Small intestine (tissue), 7 donors: ENCODE results near the gene RHOG. TPM values are rescaled to one million over a fixed set of nuclear protein-coding genes. Genes with fewer than 3 reads are reported as not detected.
A peak's percentile ranks its signal among the peaks of the same experiment; 100 is the strongest.

Experiments used
- DNase-seq, 2 donors: peaks; one replicate each; pipeline versions ENCODE4 v3.0.0 to v3.0.0-alpha.2; 2013
- FAIRE-seq: peaks from 2 replicates; lab custom pipeline; 2012; peaks lifted over from hg19 to GRCh38; lab: Jason Lieb, UNC
- H3K27ac ChIP-seq, 3 donors: one replicate each; pipeline ENCODE4 v1.5.1; 2013; ENCODE audit warnings: low read length in 2 of 3, mild to moderate bottlenecking in 2 of 3, control low read depth in 1 of 3, inconsistent platforms in 1 of 3, low read depth in 1 of 3, moderate library complexity in 1 of 3
- H3K27me3 ChIP-seq, 3 donors: one replicate each; pipeline ENCODE4 v1.6.1; 2013; ENCODE audit warnings: low read length in 3 of 3, inconsistent platforms in 1 of 3; ENCODE audit not compliant: control insufficient read depth in 3 of 3, insufficient read depth in 3 of 3
- H3K36me3 ChIP-seq, 3 donors: one replicate each; pipeline ENCODE4 v1.6.1; 2013; ENCODE audit warnings: low read length in 3 of 3, inconsistent platforms in 1 of 3, low read depth in 1 of 3, mild to moderate bottlenecking in 1 of 3, moderate library complexity in 1 of 3; ENCODE audit not compliant: control insufficient read depth in 3 of 3, insufficient read depth in 2 of 3
- H3K4me1 ChIP-seq, 3 donors: one replicate each; pipeline ENCODE4 v1.6.1; 2013; ENCODE audit warnings: low read length in 2 of 3, inconsistent platforms in 1 of 3, low read depth in 1 of 3, mild to moderate bottlenecking in 1 of 3, moderate library complexity in 1 of 3; ENCODE audit not compliant: control insufficient read depth in 3 of 3, insufficient read depth in 2 of 3
- H3K4me3 ChIP-seq, 3 donors: one replicate each; pipeline ENCODE4 v1.5.1; 2013; ENCODE audit warnings: low read length in 3 of 3, control low read depth in 1 of 3, inconsistent platforms in 1 of 3, low read depth in 1 of 3, mild to moderate bottlenecking in 1 of 3, moderate library complexity in 1 of 3
- H3K9me3 ChIP-seq, 2 donors: one replicate each; pipeline ENCODE4 v1.6.1; 2013; ENCODE audit warnings: low read depth in 1 of 2, low read length in 1 of 2; ENCODE audit not compliant: control insufficient read depth in 2 of 2, insufficient read depth in 1 of 2
- WGBS, 3 donors: extraction: QIAGEN DNeasy Blood & Tissue Kit; methylation state at CpG; one replicate each; pipeline ENCODE4 v1.1.7; 2013; 5-methylcytosine and 5-hydroxymethylcytosine counted together
- polyA plus RNA-seq, 4 donors: library from polyadenylated mRNA; stranded (reverse) in 3 of 4; unstranded in 1 of 4; fragments of 200-250 nt in 3 of 4; fragments of 120-200 nt in 1 of 4; gene quantifications; one replicate each; pipeline versions ENCODE4 v1.2.1 to v1.2.3, GENCODE V29; 2013
- donor health status: healthy with polysubstance abuse.
- donor health status: control.
- donor health status: control.
- donor health status: Bipolar disorder and iron deficiency.
- donor health status: healthy.

RHOG gene
- polyA plus RNA-seq, 4 donors = 45.5 to 114 (median 74.3) TPM

DNA sequence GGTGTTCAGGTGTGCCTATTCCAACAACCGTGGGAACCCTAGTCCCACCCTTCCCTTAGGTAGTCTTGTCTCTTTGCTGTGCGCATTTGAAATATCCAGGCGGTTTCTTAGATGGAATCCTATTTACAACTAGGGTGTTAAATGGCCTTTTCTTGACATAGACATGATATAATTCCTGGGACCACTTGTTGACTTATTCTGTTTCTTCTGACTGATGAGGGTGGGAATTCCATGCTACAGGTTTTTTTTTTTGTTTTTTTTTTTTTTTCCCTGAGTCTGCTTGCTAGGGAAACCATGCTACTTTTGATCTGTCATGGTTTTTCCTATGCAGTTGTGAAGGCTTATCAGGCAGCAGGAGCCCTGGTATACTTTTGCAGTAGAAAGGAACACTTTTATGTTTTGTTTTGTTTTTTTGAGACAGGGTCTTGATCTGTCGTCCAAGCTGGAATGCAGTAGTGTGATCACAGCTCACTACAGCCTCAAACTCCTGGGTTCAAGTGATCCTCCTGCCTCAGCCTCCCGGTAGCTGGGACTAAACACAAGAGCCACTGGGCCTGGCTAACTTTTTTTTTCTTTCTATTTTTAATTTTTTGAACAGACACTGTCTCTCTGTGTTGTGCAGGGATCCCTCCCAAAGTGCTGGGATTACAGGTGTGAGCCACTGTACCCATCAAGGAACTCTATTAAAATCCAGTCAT lies 16.2 kb upstream of the RHOG start:
- Histone ChIP-seq H3K4me1 (peaks cover 16 to 35% (median 32%) of the 10 kb centered on the region in 3 donors), H3K27me3 (no peaks in the 10 kb centered on the region), H3K4me3 (peak overlapping the region; percentile 58 to 99 (median 80)), H3K9me3 (no peaks in the 10 kb centered on the region), H3K27ac (no peak overlapping the region), H3K36me3 (peaks cover 0 to 4% (median 0%) of the 10 kb centered on the region in 3 donors)
- 53 to 69% (median 60%) methylated on average over 5 of the region's 5 CpGs for WGBS, 3 donors
- FAIRE-seq (no peak), DNase-seq (no peak)

DNA sequence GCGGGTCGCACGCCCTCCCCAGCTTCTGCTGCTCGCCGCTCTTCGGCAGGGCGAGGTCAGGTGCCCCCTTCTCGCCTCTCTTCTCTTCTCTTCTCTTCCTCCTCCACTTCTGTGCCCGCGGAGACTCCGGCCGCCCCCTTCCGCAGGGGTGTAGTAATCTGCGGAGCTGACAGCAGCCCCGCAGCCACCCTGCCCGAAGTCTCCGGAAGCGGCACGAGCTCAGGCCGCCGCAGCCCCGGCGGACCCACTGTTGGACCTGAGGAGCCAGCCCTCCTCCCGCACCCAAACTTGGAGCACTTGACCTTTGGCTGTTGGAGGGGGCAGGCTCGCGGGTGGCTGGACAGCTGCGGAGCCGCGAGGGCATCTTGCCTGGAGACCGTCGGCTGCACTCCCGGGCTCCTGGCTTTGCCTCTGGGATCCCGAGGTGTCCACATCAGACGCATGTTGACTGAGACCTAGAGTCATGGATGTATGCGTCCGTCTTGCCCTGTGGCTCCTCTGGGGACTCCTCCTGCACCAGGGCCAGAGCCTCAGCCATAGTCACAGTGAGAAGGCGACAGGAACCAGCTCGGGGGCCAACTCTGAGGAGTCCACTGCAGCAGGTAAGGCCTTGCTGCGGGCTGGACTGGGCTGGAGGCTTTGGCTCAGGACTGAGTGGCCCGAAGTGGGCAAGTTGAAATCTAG lies 15.2 kb upstream of the RHOG start:
- DNase-seq (peak in 1 of 2 donors; percentile 59), FAIRE-seq (no peak)
- Histone ChIP-seq H3K9me3 (no peaks in the 10 kb centered on the region), H3K4me1 (peaks cover 16 to 30% (median 28%) of the 10 kb centered on the region in 3 donors), H3K36me3 (peaks cover 0 to 4% (median 0%) of the 10 kb centered on the region in 3 donors), H3K4me3 (peak overlapping the region; percentile 58 to 99 (median 80)), H3K27me3 (no peaks in the 10 kb centered on the region), H3K27ac (peak overlapping the region; percentile 24 to 95 (median 89))
- whole genome bisulfite sequencing, 3 donors = 1 to 2% (median 2%) methylated on average over 33 to 40 of the region's 40 CpGs

DNA sequence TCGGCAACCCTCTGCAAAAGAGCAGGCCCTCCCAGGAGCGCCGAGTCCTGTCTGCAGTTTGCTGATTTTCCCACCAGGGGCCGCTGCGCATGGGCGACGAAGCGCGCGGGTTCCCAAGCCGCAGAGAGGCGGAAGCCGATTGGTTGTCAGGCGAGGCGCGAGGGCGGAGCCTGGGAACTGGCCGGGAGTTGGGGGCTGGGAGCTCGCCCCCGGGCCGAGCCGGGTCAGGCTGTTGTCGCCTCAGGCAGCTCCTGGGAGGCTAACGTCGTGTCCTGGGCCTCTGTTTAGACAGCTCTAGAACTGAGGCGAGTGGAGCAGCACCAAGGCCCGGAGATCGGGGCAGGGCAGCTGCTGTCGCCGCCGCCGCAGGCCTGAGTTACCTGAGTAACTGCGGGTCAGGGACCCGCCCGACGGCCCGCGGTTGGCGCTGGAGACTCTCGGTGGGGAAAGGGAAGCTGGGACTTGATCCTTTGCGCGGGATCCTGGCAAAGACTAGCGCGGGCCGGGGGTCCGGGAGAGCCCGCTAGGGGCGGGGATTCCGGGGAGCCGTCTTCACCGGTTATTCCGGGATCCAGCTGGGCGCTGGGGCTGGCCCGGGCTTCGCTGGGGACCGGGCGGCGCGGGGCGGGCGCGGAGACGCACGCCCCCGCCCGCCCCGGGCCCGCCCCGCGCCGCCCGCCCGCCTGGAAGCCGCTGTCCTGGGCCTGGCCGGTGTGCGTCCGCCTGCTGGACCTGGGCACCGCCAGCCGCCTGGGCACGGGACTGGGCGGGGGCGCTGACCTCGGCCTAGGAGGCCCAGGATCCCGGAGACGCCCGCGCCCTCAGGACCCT lies 14.4 kb upstream of the RHOG start, which contains the start of gene STIM1:
STIM1 (plus strand) TSS at position 688 of the 831 bp plus-strand sequence. CDS start 607 bp downstream, outside the sequence.
- H3K4me1 ChIP-seq = peaks cover 13 to 28% (median 25%) of the 10 kb centered on the region in 3 donors

DNA sequence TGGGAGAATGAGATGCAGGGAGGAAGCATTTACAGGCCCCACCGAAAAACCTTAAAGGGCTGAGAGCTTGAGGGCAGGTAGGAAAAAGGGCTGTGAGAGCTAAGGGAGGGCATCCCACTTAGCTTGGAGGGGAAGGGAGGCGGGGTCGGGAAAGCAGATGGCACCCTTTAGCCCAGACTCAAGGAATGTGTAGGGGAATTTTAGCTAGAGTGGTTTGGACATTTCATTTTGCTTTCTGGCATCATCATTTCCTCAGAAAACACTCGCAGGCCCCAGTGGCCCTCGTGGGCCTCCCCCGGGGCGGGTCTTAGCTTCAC lies 13.9 kb upstream of the RHOG start:
- Histone ChIP-seq H3K9me3 (no peaks in the 10 kb centered on the region), H3K27me3 (no peaks in the 10 kb centered on the region), H3K27ac (peak overlapping the region in 2 of 3 donors; percentile 33 to 85), H3K36me3 (peaks cover 0 to 4% (median 0%) of the 10 kb centered on the region in 3 donors), H3K4me3 (no peak overlapping the region), H3K4me1 (peaks cover 13 to 28% (median 23%) of the 10 kb centered on the region in 3 donors)
- WGBS, 3 donors = 18 to 20% (median 18%) methylated on average over 7 of the region's 7 CpGs
- no peak for FAIRE-seq
- DNase-seq = peak in 1 of 2 donors; percentile 23

More for the DNA sequence above, 14.4 kb upstream of the RHOG start, which contains the start of gene STIM1:
- DNase-seq (peak; percentile 93 to 97), FAIRE-seq (no peak)
- H3K36me3 ChIP-seq = peaks cover 0 to 4% (median 0%) of the 10 kb centered on the region in 3 donors
- H3K4me3 ChIP-seq = peak within 1 kb of the TSS; percentile 58 to 99 (median 80)
- WGBS, 3 donors = 0 to 1% (median 1%) methylated on average over 49 to 87 of the region's 87 CpGs
- peak within 1 kb of the TSS; percentile 61 to 96 (median 95) for H3K27ac ChIP-seq
- no peaks in the 10 kb centered on the region for H3K9me3 ChIP-seq
- no peaks in the 10 kb centered on the region for H3K27me3 ChIP-seq

DNA sequence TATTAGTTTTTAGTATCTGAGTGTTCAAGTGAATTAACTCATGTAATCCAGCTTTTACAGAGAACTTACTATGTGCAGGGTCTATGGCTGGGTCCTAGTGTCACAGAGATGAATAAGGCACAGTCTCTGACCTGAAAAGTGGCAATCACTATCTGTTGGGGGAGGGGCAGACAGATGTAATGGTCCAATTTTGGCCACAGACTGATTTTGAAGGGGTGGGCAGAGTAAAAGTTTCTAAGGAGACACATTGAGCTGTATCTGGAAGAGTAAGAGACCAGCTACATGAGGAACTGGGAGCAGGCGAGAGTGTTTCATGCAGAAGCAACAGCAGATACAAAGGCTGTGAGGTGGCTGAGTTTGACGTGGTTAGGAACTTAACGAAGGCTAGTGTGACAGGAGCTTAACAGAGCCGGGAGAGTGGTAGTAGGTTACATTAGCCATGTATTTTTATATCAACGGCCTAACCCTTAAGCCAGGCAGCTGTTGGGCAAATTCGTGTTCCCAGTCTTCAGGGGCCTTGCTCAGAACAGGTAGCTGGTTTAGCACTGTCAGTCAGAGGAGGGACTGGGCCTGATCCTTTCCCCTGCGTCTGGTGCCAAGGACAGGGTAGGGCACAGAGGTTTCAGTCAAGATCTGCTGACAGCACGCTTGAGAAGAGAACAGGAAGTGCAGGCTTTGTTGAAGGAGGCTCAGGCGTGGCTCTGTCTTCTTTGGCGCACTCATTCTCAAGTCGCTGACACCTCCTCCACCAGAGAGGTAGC lies 13.3 kb upstream of the RHOG start:
- no peaks in the 10 kb centered on the region for H3K27me3 ChIP-seq
- H3K36me3 ChIP-seq = peaks cover 0 to 2% (median 0%) of the 10 kb centered on the region in 3 donors
- peaks cover 7 to 22% (median 18%) of the 10 kb centered on the region in 3 donors for H3K4me1 ChIP-seq
- peak overlapping the region in 2 of 3 donors; percentile 33 to 85 for H3K27ac ChIP-seq
- H3K4me3 ChIP-seq = no peak overlapping the region
- DNase-seq (peak in 1 of 2 donors; percentile 54), FAIRE-seq (no peak)
- no peaks in the 10 kb centered on the region for H3K9me3 ChIP-seq
- WGBS, 3 donors = 55 to 69% (median 57%) methylated on average over 11 of the region's 11 CpGs

DNA sequence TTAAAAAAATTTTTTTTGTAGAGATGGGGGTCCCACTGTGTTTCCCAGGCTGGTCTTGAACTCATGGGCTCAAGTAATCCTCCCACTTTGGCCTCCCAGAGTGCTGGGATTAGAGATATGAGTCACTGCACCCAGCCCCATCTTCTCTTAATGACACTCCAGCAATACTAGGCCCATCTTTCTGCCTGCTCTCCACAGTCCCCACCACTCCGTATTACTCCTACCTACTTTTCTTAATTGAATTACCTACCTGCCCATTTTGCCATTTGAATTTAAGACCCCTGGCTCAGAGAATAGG lies 12.7 kb upstream of the RHOG start:
- H3K4me3 ChIP-seq = no peak overlapping the region
- H3K4me1 ChIP-seq = peaks cover 4 to 22% (median 12%) of the 10 kb centered on the region in 3 donors
- no peaks in the 10 kb centered on the region for H3K27me3 ChIP-seq
- no peak for DNase-seq
- WGBS, 3 donors = 95 to 100% (median 100%) methylated on average over 1 of the region's 1 CpG
- H3K27ac ChIP-seq = peak overlapping the region in 1 of 3 donors; percentile 24
- no peaks in the 10 kb centered on the region for H3K36me3 ChIP-seq
- H3K9me3 ChIP-seq = no peaks in the 10 kb centered on the region
- FAIRE-seq = no peak

DNA sequence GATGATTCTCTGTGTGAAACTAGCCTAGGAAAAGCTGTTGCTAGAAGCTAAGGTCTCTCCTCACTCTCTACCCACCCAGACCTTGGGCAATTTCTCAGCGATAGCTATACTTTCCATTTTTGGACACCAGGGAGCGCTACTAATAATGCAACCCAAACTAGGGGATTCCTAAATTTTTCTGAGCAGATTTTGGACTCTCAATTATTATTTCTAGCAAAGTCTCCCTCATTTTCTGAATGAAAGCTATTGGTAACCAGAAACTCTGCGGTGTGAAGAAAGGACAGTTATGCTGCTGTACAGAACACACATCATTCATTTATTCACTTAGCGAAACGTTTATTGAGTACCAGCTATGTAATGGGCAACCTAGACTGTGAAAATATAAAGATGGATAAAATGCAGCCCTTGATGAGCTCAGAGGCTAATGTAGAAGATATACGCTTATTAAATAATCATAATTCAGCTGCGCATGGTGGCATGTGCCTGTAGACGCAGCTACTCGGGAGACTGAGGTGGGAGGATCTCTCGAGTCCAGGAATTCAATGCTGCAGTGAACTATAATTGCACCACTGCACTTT lies 8.6 kb upstream of the RHOG start:
- DNase-seq = peak; percentile 49
- no peaks in the 10 kb centered on the region for H3K9me3 ChIP-seq
- WGBS, 3 donors = 64 to 69% (median 68%) methylated on average over 10 of the region's 10 CpGs

More for the DNA sequence above, 8.6 kb upstream of the RHOG start:
- H3K4me3 ChIP-seq = no peak overlapping the region
- peaks cover 0 to 1% (median 0%) of the 10 kb centered on the region in 3 donors for H3K4me1 ChIP-seq
- H3K27ac ChIP-seq = no peak overlapping the region
- no peak for FAIRE-seq
- no peaks in the 10 kb centered on the region for H3K27me3 ChIP-seq
- no peaks in the 10 kb centered on the region for H3K36me3 ChIP-seq
